ENCODE data around the gene HUNK.

The HUNK gene

GRCh38 chr21:31837618-31838390, 35.0 kb upstream of the HUNK start:
- TF ChIP-seq TAF1 (IDR thresholded peaks at IDR 0.05; ENCODE audit: low read depth) (no peak), REST (IDR thresholded peaks at IDR 0.05; ENCODE audit: low read depth) (no peak), TEAD4 (IDR thresholded peaks at IDR 0.05) (no peak), CREB1 (IDR thresholded peaks at IDR 0.05; ENCODE audit: low read depth) (no peak), TCF12 (IDR thresholded peaks at IDR 0.05; ENCODE audit: low read depth) (no peak), USF1 (IDR thresholded peaks at IDR 0.05) (no peak), EGR1 (IDR thresholded peaks at IDR 0.05) (no peak), RAD21 (IDR thresholded peaks at IDR 0.05; ENCODE audit: low read depth) (no peak), CEBPB (IDR thresholded peaks at IDR 0.05) (no peak), MAX (IDR thresholded peaks at IDR 0.05) (no peak), FOXM1 (IDR thresholded peaks at IDR 0.05; ENCODE audit: borderline replicate concordance, low read depth) (no peak), NFIC (IDR thresholded peaks at IDR 0.05) (no peak), EP300 (IDR thresholded peaks at IDR 0.05; ENCODE audit: borderline replicate concordance) (no peak), YY1 (IDR thresholded peaks at IDR 0.05; ENCODE audit: low read depth) (no peak), ZBTB7A (IDR thresholded peaks at IDR 0.05; ENCODE audit: low read depth) (no peak)

- TF ChIP-seq FOXM1 (IDR thresholded peaks at IDR 0.05; ENCODE audit: borderline replicate concordance, low read depth) (no peak), ZBTB7A (IDR thresholded peaks at IDR 0.05; ENCODE audit: low read depth) (no peak), MAX (IDR thresholded peaks at IDR 0.05) (no peak)
These were observed 34.0 kb upstream of the HUNK start for GRCh38 chr21:31838586-31839355.

- TF ChIP-seq CREB1 (IDR thresholded peaks at IDR 0.05; ENCODE audit: low read depth): no peak
- TF ChIP-seq USF1 (IDR thresholded peaks at IDR 0.05): no peak
- no peak for TF ChIP-seq TEAD4 (IDR thresholded peaks at IDR 0.05)
- TF ChIP-seq TAF1 (IDR thresholded peaks at IDR 0.05; ENCODE audit: low read depth): no peak
- no peak for TF ChIP-seq TCF12 (IDR thresholded peaks at IDR 0.05; ENCODE audit: low read depth)
- no peak for TF ChIP-seq YY1 (IDR thresholded peaks at IDR 0.05; ENCODE audit: low read depth)
- TF ChIP-seq RAD21 (IDR thresholded peaks at IDR 0.05; ENCODE audit: low read depth): no peak
- TF ChIP-seq CEBPB (IDR thresholded peaks at IDR 0.05): no peak
- TF ChIP-seq REST (IDR thresholded peaks at IDR 0.05; ENCODE audit: low read depth): no peak
- TF ChIP-seq EP300 (IDR thresholded peaks at IDR 0.05; ENCODE audit: borderline replicate concordance): no peak
- no peak for TF ChIP-seq NFIC (IDR thresholded peaks at IDR 0.05)
- TF ChIP-seq FOXM1 (IDR thresholded peaks at IDR 0.05; ENCODE audit: borderline replicate concordance, low read depth): no peak
- no peak for TF ChIP-seq MAX (IDR thresholded peaks at IDR 0.05)
- no peak for TF ChIP-seq ZBTB7A (IDR thresholded peaks at IDR 0.05; ENCODE audit: low read depth)
- TF ChIP-seq EGR1 (IDR thresholded peaks at IDR 0.05): no peak
These were observed 28.6 kb upstream of the HUNK start for GRCh38 chr21:31844206-31844605.

- TF ChIP-seq TCF12 (IDR thresholded peaks at IDR 0.05; ENCODE audit: low read depth): no peak
- no peak for TF ChIP-seq MAX (IDR thresholded peaks at IDR 0.05)
- TF ChIP-seq ZBTB7A (IDR thresholded peaks at IDR 0.05; ENCODE audit: low read depth): no peak
- no peak for TF ChIP-seq YY1 (IDR thresholded peaks at IDR 0.05; ENCODE audit: low read depth)
- no peak for TF ChIP-seq TAF1 (IDR thresholded peaks at IDR 0.05; ENCODE audit: low read depth)
- no peak for TF ChIP-seq NFIC (IDR thresholded peaks at IDR 0.05)
- TF ChIP-seq FOXM1 (IDR thresholded peaks at IDR 0.05; ENCODE audit: borderline replicate concordance, low read depth): no peak
- no peak for TF ChIP-seq USF1 (IDR thresholded peaks at IDR 0.05)
- TF ChIP-seq TEAD4 (IDR thresholded peaks at IDR 0.05): no peak
- TF ChIP-seq RAD21 (IDR thresholded peaks at IDR 0.05; ENCODE audit: low read depth): no peak
- no peak for TF ChIP-seq CEBPB (IDR thresholded peaks at IDR 0.05)
These were observed 27.6 kb upstream of the HUNK start for GRCh38 chr21:31845151-31845729.
